ENCODE results near the gene ADGRD1.

- TF ChIP-seq CTCF (IDR thresholded peaks at IDR 0.05; ENCODE audit: control extremely low read depth in 1 of 3, insufficient read depth in 1 of 3, low read depth in 1 of 3, low read length in 3 of 3) (no peak), MAX (IDR thresholded peaks at IDR 0.05) (no peak), HDAC2 (IDR thresholded peaks at IDR 0.05; ENCODE audit: borderline replicate concordance in 1 of 2, low read depth in 2 of 2, low read length in 2 of 2) (no peak), NRF1 (IDR thresholded peaks at IDR 0.05; ENCODE audit: low read depth, low read length) (no peak), YY1 (IDR thresholded peaks at IDR 0.05; ENCODE audit: low read depth, low read length) (no peak), POLR2A (IDR thresholded peaks at IDR 0.05; ENCODE audit: control extremely low read depth in 1 of 2, low read depth in 2 of 2, low read length in 2 of 2) (no peak), JUND (IDR thresholded peaks at IDR 0.05; ENCODE audit: low read length) (no peak)
Measured at GRCh38 chr12:131005161-131006035, 51.7 kb downstream of the ADGRD1 start.

All from H1 (cell line).